ENCODE results near the gene KCNK7.

The KCNK7 gene

GRCh38 chr11:65595543-65596281, at the start of gene KCNK7:
Gene KCNK7, minus strand, starts transcription at chr11:65595800. Its CDS starts 28 bp downstream, at chr11:65595772.
- H3K4me3 ChIP-seq (ENCODE audit: low read depth, low read length) = no peak within 1 kb of the TSS
- DNase-seq (ENCODE audit: low read depth) = no peak
- TF ChIP-seq CTCF (IDR thresholded peaks at IDR 0.05; ENCODE audit: low read depth, low read length, missing control alignments) = no peak

GRCh38 chr11:65644837-65645236, 49.2 kb upstream of the KCNK7 start:
- no peak for DNase-seq (ENCODE audit: low read depth)
- H3K4me3 ChIP-seq (ENCODE audit: low read depth, low read length) = no peak overlapping the region
- TF ChIP-seq CTCF (IDR thresholded peaks at IDR 0.05; ENCODE audit: low read depth, low read length, missing control alignments) = no peak

GRCh38 chr11:65643971-65644370, 48.4 kb upstream of the KCNK7 start:
- no peak overlapping the region for H3K4me3 ChIP-seq (ENCODE audit: low read depth, low read length)
- no peak for DNase-seq (ENCODE audit: low read depth)
- TF ChIP-seq CTCF (IDR thresholded peaks at IDR 0.05; ENCODE audit: low read depth, low read length, missing control alignments) = no peak

GRCh38 chr11:65642014-65642671, 46.5 kb upstream of the KCNK7 start:
- no peak for DNase-seq (ENCODE audit: low read depth)
- H3K4me3 ChIP-seq (ENCODE audit: low read depth, low read length) = no peak overlapping the region
- TF ChIP-seq CTCF (IDR thresholded peaks at IDR 0.05; ENCODE audit: low read depth, low read length, missing control alignments) = no peak

GRCh38 chr11:65641297-65642013, 45.9 kb upstream of the KCNK7 start:
- peak overlapping the region; percentile 80 for H3K4me3 ChIP-seq (ENCODE audit: low read depth, low read length)

More at GRCh38 chr11:65641297-65642013, 45.9 kb upstream of the KCNK7 start:
- TF ChIP-seq CTCF (IDR thresholded peaks at IDR 0.05; ENCODE audit: low read depth, low read length, missing control alignments) = no peak
- no peak for DNase-seq (ENCODE audit: low read depth)
